ENCODE data around the gene TGFB1I1.
"Not testable (repeated sequence)": the region's sequence is repeated elsewhere in the genome, so short reads cannot be mapped to it uniquely, and the experiment has no call there.

DNA sequence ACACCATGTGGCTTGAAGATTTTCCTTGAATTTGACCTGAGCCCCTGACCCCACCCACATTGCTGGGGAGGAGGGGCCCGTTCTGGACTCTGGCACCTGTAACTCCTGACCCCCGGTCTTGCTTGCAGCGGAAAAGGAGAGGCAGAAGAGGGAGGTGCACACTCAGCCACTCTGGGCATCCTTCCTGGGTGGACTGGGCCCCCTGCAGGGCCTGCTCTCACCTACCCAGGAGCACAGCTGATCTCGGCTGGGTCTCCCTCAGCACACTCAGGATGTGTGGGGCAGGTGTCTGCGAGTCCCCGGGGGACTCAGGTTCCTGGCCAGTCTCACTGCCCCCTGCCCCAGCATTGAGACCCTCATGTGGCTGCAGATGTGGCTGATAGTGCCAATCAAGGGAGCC lies 51.8 kb downstream of the TGFB1I1 start:
- not testable (repeated sequence) for TF ChIP-seq POLR2AphosphoS5 (IDR thresholded peaks at IDR 0.05; ENCODE audit: insufficient read depth, low read depth, low read length); EZH2 (IDR thresholded peaks at IDR 0.05; ENCODE audit: borderline replicate concordance, low read depth, low read length, severe bottlenecking)
- TF ChIP-seq, protein P1, sequence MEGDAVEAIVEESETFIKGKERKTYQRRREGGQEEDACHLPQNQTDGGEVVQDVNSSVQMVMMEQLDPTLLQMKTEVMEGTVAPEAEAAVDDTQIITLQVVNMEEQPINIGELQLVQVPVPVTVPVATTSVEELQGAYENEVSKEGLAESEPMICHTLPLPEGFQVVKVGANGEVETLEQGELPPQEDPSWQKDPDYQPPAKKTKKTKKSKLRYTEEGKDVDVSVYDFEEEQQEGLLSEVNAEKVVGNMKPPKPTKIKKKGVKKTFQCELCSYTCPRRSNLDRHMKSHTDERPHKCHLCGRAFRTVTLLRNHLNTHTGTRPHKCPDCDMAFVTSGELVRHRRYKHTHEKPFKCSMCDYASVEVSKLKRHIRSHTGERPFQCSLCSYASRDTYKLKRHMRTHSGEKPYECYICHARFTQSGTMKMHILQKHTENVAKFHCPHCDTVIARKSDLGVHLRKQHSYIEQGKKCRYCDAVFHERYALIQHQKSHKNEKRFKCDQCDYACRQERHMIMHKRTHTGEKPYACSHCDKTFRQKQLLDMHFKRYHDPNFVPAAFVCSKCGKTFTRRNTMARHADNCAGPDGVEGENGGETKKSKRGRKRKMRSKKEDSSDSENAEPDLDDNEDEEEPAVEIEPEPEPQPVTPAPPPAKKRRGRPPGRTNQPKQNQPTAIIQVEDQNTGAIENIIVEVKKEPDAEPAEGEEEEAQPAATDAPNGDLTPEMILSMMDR (IDR thresholded peaks at IDR 0.05; ENCODE audit: extremely low read depth in 1 of 2, insufficient read depth in 1 of 2, low read depth in 1 of 2, low read length in 2 of 2): not testable (repeated sequence)
